DND-41 (cell line): ENCODE measurements around the gene KRTAP17-1.

Source experiments
- ATAC-seq: fragments of 200-7000 bp; cut with Tn5 transposase; 3 replicates; pipeline ENCODE4 v1.9.1; 2021; ENCODE audit warnings: low read depth; ENCODE audit not compliant: insufficient read depth
- DNase-seq: peaks from one replicate; pipeline ENCODE4 v3.0.0-alpha.2; 2020
- H2AFZ ChIP-seq: 2 replicates; pipeline ENCODE4 v1.6.0; 2012; ENCODE audit warnings: low read depth, low read length
- H3K27ac ChIP-seq: 2 replicates; pipeline ENCODE4 v1.5.1; 2012; ENCODE audit warnings: low read length, inconsistent platforms
- H3K27me3 ChIP-seq: fragments of 200-600 bp; sonication (generic); 2 replicates; pipeline ENCODE4 v1.6.0; 2012; ENCODE audit warnings: low read length, mild to moderate bottlenecking, inconsistent platforms; ENCODE audit not compliant: insufficient read depth, poor library complexity
- H3K36me3 ChIP-seq: 2 replicates; pipeline ENCODE4 v1.5.1; 2012; ENCODE audit warnings: low read length, inconsistent platforms; ENCODE audit not compliant: insufficient read depth
- H3K4me1 ChIP-seq: 2 replicates; pipeline ENCODE4 v1.5.1; 2012; ENCODE audit warnings: mild to moderate bottlenecking, low read length; ENCODE audit not compliant: insufficient read depth
- H3K4me2 ChIP-seq: 2 replicates; pipeline ENCODE4 v1.6.0; 2012; ENCODE audit warnings: mild to moderate bottlenecking, moderate library complexity, low read length, inconsistent platforms; ENCODE audit not compliant: insufficient read depth
- H3K4me3 ChIP-seq, 2 experiments: fragments of 200-600 bp in 1 of 2; shearing (Covaris generic) in 1 of 2; 2 replicates each; pipeline ENCODE4 v1.5.1; 2012 to 2016; ENCODE audit warnings: inconsistent platforms in 2 of 2, low read length in 2 of 2, mild to moderate bottlenecking in 2 of 2, low read depth in 1 of 2, moderate library complexity in 1 of 2
- H3K79me2 ChIP-seq: 2 replicates; pipeline ENCODE4 v1.6.0; 2012; ENCODE audit warnings: low read length, inconsistent platforms; ENCODE audit not compliant: insufficient read depth
- H3K9ac ChIP-seq: 2 replicates; pipeline ENCODE4 v1.6.0; 2012; ENCODE audit warnings: low read depth, mild to moderate bottlenecking, inconsistent platforms, low read length, moderate library complexity
- H3K9me3 ChIP-seq: 2 replicates; pipeline ENCODE4 v1.5.1; 2012; ENCODE audit warnings: low read length, moderate library complexity, mild to moderate bottlenecking, inconsistent platforms; ENCODE audit not compliant: insufficient read depth, severe bottlenecking
- H4K20me1 ChIP-seq: 2 replicates; pipeline ENCODE4 v1.6.0; 2012; ENCODE audit warnings: low read length; ENCODE audit not compliant: insufficient read depth
- CTCF ChIP-seq: IDR thresholded peaks from 2 replicates; pipeline ENCODE4 v1.5.1; 2012; ENCODE audit warnings: borderline replicate concordance, low read length, moderate library complexity, mild to moderate bottlenecking; ENCODE audit not compliant: poor library complexity, severe bottlenecking; ENCODE audit errors: extremely low read depth
- EZH2 ChIP-seq: IDR thresholded peaks from 3 replicates; pipeline ENCODE4 v1.6.1; 2012; ENCODE audit warnings: borderline replicate concordance, low read depth, mild to moderate bottlenecking, moderate library complexity, low read length, inconsistent platforms; ENCODE audit not compliant: severe bottlenecking

Gene KRTAP17-1

GRCh38 chr17:41329279-41329948, 13.9 kb upstream of the KRTAP17-1 start:
- Histone ChIP-seq H3K4me3 (no peak overlapping the region), H3K27me3 (peaks cover 2% of the 10 kb centered on the region), H3K36me3 (no peaks in the 10 kb centered on the region), H3K79me2 (no peaks in the 10 kb centered on the region), H4K20me1 (no peaks in the 10 kb centered on the region; the same call in 1 of the 2 replicates), H2AFZ (no peak overlapping the region), H3K4me1 (no peaks in the 10 kb centered on the region), H3K27ac (no peak overlapping the region), H3K9me3 (no peaks in the 10 kb centered on the region), H3K9ac (no peak overlapping the region), H3K4me2 (no peak overlapping the region)
- TF ChIP-seq EZH2, result no peak
- TF ChIP-seq CTCF, result peak; percentile 76
- peak; percentile 56; the same call in 2 of the 3 replicates for ATAC-seq
- DNase-seq, result peak; percentile 30

GRCh38 chr17:41328207-41328606, 12.7 kb upstream of the KRTAP17-1 start:
- no peak overlapping the region for H3K9ac ChIP-seq
- no peak overlapping the region for H3K27ac ChIP-seq
- H3K79me2 ChIP-seq, result no peaks in the 10 kb centered on the region
- DNase-seq (no peak), ATAC-seq (no peak)
- H2AFZ ChIP-seq, result no peak overlapping the region
- H3K4me1 ChIP-seq, result no peaks in the 10 kb centered on the region
- no peak overlapping the region for H3K4me3 ChIP-seq
- no peaks in the 10 kb centered on the region for H3K36me3 ChIP-seq
- H4K20me1 ChIP-seq, result no peaks in the 10 kb centered on the region; the same call in 1 of the 2 replicates
- peaks cover 2% of the 10 kb centered on the region for H3K27me3 ChIP-seq
- TF ChIP-seq EZH2, result no peak
- TF ChIP-seq CTCF, result no peak
- no peaks in the 10 kb centered on the region for H3K9me3 ChIP-seq
- no peak overlapping the region for H3K4me2 ChIP-seq

GRCh38 chr17:41327411-41328120, 12.1 kb upstream of the KRTAP17-1 start:
- Histone ChIP-seq H3K79me2 (no peaks in the 10 kb centered on the region), H3K4me1 (no peaks in the 10 kb centered on the region), H3K36me3 (no peaks in the 10 kb centered on the region), H3K27ac (no peak overlapping the region), H3K27me3 (peaks cover 2% of the 10 kb centered on the region), H3K9ac (no peak overlapping the region), H3K4me3 (no peak overlapping the region), H3K9me3 (no peaks in the 10 kb centered on the region), H3K4me2 (no peak overlapping the region), H4K20me1 (no peaks in the 10 kb centered on the region; the same call in 1 of the 2 replicates), H2AFZ (no peak overlapping the region)
- DNase-seq (no peak), ATAC-seq (no peak)
- TF ChIP-seq CTCF, result no peak
- TF ChIP-seq EZH2, result no peak
